HS-27A (cell line): ENCODE results near the gene HCCS.
"Not testable (repeated sequence)": the region's sequence is repeated elsewhere in the genome, so short reads cannot be mapped to it uniquely, and the experiment has no call there.

Source experiments
- DNase-seq: peaks from one replicate; pipeline ENCODE4 v3.0.0-alpha.2; 2012; ENCODE audit warnings: low read depth, missing footprints

The HCCS gene

DNA sequence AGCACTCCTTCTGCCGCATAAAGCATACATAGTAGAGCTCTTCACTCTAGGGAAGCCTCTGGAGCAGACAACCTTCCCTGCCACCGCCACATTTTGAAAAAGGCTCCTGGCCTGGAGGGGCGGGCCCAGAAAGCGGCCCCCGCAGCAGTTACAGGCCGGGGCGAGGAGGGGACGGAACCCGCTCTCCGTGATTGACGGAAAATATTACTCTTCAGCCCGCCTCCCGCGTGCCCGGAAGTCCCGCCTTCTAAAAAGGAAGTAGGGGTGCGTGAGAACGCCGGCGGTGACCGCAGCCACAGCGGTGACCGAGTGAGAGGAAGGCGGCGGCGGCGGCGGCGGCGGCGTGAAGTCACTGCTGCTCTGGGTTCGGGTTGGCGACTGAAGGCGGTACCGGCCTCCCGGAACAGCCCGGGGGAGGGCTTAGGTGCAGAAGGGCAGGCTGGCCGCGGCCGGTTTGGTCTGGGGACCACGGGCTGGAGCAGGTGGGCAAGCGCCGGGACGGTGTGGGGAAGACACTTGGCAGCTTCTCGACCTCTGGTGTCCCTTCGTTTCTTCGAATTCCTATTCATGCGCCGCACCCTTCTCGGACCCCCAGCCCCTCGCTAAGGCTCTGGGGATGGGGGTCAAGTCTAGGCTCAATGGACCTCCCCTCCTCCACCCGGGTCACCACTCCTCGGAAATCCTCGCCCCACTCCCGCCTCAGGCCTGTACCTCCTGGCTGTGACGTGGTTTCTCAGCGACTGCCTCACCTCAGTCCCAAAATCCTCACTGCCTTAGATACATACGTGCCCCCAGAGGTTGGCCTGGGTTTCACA is at the start of gene HCCS:
HCCS (plus strand) TSS at position 296 of the 815 bp plus-strand sequence. CDS start 729 bp downstream, outside the sequence.
- no peak for DNase-seq

DNA sequence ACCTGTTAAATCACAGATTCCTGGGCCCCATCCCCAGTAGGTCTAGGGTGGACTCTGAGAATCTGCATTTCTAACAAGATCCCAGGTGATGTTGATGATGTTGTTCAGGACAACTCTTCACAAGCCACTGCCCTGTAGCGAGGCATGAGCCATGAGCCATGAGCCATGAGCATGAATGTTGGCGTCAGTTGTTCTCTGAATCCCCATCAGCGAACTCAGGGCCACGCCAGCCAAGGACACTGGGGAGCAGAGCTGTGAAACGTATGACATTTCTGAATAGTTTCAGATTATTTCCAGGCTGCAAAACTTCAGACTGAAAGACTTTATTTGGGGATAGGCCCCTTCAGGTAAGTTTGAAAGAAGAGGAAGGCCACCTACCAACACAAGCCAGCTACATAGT is 46.9 kb upstream of the HCCS start:
- DNase-seq, result no peak

DNA sequence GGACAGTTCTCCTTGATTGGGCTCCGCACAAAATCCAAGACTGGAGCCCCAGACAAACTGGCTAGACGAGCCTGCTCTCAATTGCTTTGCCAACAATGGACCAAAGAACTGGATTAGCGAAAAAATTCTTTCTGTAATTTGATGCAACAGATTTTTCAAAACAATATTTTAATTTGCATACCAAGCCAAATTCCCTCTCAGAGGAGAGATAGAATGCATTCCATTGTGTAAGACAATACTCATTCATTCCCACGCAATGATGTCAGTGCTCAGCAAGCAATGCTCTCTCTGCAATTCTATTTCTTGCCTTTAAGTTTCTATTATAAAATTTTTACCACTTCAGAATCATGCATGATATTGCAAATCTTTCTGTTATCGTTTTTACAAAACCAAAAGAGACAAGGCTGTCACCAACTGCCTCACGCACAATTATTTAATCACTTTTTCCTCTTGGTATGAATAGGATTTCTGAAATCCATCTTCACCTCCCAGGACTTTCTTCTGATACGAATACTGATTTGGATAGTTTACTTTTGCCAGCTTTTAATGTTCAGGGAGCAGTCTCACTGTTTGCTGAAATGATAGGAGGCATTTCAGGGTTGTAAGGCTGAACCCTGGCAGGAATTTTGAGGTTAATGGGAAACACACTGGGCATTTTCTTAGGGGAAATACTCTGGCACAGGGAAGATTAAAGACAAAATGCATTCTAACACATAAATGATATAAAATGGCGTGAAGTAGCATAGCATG is 46.1 kb upstream of the HCCS start:
- peak; percentile 41 for DNase-seq

DNA sequence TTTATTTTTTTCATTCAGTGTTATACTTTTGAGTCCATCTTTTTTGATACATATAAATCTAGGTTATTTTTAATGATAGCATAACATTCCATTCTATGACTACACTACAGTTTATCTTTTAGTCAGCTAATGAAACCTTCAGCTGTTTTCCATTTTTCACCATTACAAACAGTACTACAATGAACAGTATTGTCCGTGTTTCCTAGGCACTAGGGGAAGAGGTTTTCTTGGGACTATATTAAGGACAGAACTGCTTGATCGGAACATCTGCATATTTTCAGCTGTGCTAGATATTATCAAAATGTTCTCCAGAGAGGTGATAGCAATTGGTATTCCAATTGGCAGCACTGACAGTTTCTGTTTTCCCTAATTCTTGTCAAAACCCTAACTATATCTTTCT is 44.3 kb upstream of the HCCS start:
- DNase-seq, result no peak

DNA sequence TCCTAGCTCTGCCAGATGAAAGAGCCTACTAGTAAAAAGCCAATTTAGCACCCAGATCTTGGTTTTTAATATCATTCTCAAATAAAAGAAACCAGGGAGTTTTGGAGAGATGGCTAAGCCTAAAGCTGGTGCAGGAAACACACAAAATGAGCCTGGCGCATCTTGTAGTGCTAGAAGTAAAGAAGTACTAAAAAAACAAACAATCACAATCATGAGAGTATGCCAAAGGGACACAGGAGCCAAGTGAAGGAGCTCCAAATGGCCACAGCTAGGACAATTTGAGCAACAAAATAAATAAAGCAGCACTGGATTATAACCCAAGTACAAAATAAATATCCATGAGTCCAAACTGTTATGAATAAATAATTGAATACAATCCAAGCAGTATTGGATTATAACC is 37.8 kb upstream of the HCCS start:
- no peak for DNase-seq

DNA sequence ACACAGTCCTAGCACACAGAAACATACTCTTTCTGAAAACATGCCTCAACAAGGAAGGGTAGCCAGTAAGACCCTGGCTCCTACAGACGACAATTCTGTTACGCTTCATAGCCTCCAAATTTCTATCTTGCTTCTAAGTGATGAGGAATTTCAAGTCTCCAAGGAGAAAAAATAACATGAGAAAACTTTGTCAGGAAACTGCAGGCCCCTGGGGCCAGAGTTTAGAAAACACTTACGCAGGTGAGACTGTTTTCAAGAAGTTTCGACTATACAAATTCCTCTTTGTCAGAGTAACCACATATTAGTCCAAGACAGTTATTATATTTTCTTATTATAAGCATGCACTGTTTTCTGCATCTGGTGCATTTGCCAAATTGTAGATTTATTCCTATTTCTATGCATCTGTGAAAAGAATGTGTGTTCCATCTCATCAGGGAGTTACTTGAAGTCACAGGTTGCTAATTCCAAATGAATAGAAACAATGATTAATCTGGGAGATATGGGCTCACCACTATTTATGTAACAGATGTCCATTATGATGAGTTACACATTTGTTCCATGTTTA is 30.3 kb upstream of the HCCS start:
- no peak for DNase-seq

DNA sequence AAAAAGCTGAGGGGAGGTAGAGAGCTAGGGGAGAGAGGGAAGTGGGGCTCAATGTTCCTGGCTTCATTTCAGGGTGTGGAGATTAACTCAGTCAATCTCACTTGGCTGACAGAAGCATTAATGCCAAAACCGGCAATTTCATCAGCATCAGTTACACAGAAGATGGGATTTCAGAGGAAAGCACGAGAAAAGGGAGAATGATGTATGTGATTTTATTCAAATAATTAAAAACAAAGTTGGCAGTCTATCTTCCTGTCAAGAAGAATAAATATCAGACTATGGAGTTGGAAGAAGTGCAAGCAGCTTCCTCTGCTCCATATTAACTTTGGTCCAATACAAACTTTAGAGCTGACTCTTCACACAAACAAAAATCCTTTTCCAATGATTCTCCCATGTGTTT is 29.6 kb upstream of the HCCS start:
- no peak for DNase-seq

DNA sequence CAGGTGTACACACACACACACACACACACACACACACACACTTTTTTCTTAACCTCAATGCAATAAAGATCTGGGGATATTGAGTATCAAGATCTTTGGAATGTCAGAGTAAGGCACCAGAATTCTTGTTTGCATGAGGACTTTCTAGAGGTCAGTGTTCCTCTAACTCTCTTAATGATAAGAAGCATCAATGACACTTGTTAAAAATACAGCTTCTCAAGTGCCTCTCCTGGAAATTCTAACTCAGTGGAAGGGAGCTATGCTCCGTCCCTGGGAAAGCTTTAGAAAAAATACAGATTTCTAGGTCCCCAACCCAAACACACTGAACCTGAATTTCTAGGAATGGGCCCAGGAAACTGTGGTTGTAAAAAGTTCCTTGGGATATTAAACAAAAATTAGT is 25.8 kb upstream of the HCCS start:
- DNase-seq, result no peak

DNA sequence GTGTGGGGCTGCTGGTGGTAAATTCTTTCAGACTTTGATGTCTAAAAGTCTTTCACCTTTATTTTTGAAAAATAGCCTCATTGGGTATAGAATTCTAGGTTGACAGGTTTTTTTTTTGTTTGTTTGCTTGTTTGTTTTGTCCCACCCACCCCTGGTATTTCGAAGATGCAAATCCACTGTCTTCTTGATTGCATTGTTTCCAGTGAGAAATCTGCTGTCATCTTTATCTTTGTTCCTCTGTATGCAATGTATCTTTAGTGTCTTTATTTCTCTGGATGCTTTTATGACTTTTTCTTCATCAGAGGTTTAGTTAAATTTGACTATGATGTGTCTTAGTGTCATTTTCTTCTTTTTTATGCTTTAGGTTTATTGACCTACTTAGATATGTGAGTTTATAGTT is 21.3 kb upstream of the HCCS start:
- DNase-seq, result no peak

DNA sequence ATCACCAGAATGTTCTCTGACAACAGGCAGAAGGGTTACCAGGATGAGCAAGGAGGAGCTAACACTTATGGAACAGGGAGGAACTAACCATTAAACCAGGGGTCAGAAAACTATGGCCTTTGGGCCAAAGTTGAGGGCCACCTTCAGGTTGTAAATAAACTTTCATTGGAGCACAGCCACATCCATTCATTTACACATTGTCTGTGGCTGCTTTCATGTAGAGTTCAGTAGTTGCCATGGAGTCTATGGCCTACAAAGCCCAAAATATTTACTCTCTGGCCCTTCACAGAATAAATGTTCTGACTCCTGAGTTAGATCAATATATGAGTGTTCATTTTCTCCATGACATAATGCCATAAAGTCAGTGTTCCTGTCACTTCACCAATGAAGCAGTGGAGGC is 13.2 kb upstream of the HCCS start:
- DNase-seq, result no peak

DNA sequence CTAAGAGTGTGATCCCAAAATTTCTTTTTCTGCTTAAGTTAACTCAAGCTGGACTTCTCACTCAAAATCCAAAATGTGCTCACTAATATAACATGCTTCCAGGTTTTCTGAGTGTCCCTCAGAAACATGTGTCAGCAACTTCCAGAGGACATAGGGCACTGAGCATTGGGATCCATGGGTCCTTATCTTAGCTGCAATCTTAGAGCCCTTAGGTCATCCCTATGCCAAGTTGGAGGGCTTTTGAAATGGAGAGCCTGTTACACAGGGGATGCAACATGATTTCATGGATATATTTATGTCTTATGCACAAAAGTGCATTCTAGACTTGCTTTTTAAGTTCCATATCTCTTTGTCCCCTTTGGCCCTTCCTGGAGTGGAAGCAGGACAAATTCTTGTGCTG is 11.7 kb upstream of the HCCS start:
- no peak for DNase-seq

DNA sequence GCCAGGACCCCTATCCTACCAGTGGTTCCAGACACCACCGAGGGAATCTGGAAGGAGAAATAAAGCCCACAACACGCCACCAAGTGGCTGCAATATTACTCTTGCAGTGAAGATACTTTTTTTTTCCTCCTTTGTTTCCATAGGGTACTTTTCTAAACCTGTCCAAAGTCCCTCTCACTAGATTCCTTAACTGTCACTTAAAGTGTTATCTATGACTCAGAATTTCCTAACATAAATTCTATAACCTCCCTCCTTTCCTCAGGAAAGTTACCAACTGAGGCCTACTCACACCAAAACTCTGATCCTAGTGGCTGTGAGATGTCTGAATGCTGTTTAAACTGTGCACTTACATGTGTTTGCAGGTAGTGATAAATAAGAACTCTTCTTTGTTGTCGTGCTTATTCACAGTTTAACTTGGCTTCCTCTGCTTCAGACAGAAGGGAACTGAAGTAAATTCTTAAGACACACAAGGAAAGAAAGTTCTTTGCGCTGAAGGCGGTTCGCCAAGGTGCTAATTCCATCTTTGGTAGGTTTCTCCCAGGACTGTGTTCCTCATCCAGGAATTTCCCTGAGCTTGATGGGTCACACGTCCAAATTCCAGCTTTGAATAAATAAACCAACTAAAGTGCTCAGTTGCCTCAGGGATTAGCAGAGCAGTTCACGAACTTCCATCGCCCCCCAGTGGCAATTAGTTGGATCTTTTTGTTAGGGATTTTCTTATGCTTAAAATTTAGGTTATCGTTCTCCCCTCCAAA is 10.7 kb upstream of the HCCS start:
- no peak for DNase-seq

DNA sequence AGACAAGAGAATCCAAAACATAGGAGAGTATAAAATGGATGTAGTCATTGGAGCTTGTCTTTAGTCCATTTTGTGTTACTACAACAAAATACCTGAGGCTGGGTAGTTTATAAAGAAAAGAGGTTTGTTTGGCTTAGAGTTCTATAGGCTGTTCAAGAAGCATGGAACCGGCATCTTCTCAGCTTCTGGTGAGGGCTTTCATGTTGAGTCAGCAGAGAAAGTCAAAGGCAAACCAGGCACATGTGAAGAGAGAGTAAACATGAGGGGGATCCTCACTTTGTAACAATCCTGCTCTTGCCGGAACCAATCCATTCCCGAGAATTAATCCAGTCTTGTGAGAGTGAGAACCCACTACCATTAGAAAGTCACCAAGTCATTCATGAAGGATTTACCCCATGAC is 8.1 kb upstream of the HCCS start:
- DNase-seq, result no peak

DNA sequence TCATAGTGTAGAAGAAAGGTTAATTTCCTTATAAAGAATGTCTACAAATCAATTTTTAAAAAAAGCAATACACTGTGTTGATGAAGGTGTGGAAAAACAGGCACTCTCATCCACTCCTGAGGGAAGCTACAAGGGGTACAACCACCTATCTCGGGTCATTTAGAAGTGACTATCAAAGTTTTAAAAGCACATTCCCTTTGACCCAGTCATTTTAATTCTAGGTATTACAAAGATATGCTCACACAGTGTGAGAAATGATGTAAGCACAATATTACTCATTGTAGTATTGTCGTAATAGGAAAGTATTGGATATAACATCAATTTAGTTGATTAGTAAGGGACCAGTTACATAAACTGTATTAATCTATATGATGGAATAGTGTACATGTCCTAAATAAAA is 7.4 kb upstream of the HCCS start:
- no peak for DNase-seq

DNA sequence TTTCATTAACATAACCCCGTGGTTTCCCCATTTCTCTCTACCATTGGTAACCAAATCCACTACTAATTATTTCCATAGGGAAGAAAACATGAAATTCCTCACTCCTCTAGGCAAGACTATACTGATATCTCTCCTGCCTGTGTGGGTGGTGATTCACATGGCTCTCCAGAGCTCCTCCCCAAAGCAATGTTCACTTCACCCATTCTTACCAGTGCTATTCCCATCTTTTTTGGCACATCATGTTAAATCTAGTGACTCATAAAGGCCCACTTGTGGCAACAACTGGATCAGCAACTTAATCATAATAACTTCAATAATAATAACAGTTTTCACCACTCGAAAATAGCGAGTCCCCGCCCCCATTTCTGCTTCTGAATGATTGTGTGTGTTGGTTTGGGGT is 6.1 kb upstream of the HCCS start:
- DNase-seq, result no peak

DNA sequence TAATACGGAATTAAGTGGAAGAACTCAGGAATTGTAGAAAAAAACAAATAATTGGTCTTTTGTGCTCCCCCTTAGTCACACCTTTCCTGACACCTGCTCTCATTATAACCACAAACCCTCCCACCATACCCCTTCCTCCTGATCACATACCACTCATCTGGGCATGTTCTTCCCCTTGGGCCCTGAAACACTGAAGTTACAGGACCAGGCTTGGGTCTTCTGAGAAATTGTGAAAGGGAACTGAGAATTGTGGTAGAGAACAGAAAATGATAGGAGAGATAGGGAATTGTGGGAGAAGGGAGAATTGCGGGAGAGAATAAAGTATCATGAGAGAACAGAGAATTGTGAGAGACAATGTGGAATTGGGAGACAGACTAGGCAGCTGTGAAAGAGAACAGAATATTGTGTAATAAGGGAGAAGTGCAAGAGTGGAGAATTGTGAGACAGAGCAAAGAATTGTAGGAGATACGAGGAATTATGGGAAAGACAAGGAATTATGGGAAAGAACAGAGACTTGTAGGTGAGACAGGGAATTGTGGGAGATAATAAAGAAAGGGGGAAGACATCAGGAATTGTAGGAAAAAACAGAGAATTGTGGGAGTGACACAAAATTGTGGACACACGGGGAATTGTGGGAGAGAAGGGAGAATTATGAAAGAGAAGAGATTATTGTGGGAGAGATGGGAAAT is 2.7 kb upstream of the HCCS start:
- DNase-seq, result no peak

DNA sequence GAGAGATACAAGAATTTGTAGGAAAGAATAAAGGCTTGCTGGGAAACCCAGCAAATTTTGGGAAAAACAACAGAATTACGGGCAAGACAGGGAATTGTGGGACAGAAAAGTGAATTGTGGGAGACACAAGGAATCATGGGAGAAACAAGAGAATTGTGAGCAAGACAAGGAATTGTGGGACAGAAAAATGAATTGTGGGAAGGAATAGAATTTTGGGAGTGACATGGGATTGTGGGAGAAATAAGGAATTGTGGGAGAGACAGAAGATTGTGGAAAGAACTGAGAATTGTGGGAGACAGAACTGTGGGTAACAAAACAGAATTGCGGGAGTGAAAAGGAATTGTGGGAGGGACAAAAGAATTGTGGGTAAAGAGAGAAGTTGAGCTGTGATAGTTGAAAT is 1.2 kb upstream of the HCCS start:
- no peak for DNase-seq

DNA sequence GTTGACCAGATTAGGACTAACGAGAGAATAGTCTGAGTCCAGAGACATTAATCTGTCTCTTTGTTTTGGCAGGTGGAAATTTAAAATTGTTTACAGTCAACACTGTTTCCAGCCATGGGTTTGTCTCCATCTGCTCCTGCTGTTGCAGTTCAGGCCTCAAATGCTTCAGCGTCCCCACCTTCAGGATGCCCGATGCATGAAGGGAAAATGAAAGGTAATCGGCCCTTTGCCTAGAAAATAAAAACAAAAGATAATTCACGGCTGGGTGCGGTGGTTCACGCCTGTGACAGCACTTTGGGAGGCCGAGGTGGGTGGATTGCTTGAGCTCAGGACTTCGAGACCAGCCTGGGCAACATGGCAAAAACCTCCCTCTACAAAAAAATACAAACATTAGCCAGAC is 815 bp downstream of the HCCS start:
- DNase-seq, result no peak

DNA sequence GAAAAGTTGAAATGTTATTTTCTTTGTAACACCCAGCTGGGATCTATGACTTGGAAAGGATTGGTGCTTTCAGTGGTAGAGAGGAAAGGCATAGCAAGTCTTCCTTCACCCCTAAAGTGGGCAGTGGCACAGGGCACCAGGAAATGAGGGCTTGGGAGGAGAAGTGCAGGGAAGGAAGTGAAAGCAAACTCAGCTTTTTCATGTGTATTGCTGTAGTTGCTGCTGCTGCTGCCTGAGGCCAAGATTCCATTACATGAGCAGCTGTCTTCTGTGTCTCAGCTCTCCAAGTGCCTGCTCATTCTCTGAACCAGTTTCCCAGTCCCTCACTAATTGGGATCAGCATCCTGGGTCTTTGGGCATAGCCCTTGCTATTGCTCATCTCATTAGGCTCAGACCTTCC is 2.6 kb downstream of the HCCS start:
- no peak for DNase-seq

DNA sequence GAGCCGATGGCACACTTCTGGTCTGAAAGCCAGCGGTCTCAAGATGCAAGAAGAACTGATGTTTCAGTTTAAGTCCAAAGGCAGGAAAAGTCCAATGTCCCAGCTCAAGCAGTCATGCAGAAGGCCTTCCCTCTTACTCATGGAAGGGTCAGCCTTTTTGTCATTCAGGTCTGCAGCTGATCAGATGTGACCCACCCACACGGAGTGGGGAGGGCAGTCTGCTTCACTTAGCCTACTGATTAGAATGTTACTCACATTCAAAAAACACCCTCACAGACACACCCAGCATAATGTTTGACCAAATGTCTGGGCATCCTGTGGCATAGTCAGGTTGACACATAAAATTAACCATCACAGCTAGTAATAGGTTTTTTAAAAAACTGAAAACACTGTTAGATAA is 6.6 kb downstream of the HCCS start:
- no peak for DNase-seq

DNA sequence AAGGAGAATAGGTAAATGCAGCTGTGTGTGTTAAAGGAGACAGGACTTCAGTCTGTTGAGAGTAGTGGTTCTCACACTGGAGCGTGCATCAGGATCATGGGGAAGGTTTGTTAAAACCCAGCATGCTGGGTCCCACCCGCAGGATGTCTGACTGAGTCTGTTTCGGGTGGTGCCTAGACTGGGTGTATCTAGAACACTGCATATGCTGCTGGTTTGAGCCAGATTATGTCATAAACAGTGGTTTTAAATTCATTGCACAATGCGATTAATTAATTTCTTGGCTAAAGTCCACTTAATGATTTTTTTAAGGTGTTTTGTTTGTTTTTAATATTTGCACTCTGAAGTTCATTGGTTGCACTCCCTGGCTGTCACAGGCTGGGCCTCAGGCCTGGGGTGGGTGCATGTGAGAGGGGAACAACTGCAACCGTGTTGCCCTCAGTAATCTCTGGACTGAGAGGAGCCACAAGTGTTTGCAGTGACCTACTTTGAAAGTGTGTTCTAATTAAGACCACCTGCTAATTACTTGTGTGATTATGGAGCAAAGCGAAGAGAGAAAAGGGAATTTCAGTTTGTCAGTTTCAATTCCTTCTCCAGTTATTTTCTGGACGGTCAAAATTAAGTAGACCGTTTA is 8.3 kb downstream of the HCCS start:
- DNase-seq, result no peak

DNA sequence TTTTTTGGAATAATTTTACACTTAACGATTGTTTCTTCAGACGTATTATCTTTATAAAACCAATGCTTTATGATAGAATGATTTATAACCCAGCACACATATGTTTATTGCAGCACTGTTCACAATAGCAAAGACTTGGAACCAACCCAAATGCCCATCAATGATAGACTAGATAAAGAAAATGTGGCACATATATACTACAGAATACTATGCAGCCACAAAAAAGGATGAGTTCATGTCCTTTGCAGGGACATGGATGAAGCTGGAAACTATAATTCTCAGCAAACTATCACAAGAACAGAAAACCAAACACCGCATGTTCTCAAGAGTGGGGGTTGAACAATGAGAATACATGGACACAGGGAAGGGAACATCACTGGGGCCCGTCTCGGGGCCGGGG is 12.0 kb downstream of the HCCS start:
- DNase-seq, result not testable (repeated sequence)
